ENCODE measurements around the gene ICAM2.
"Not testable (repeated sequence)": the region's sequence is repeated elsewhere in the genome, so short reads cannot be mapped to it uniquely, and the experiment has no call there.

The ICAM2 gene

GRCh38 chr17:64016231-64016784, 4.1 kb downstream of the ICAM2 start:
- in situ Hi-C loops (cut with MboI; ENCODE audit: low sequenced_read_pairs): no loop called here

GRCh38 chr17:64015447-64015846, 5.0 kb downstream of the ICAM2 start:
- in situ Hi-C loops (cut with MboI; ENCODE audit: low sequenced_read_pairs): no loop called here

- in situ Hi-C loops (cut with MboI; ENCODE audit: low sequenced_read_pairs): no loop called here
Observed at GRCh38 chr17:64009571-64010402, 10.6 kb downstream of the ICAM2 start.

GRCh38 chr17:64008830-64009229, 11.6 kb downstream of the ICAM2 start:
- in situ Hi-C loops (cut with MboI; ENCODE audit: low sequenced_read_pairs): no loop called here

DNA sequence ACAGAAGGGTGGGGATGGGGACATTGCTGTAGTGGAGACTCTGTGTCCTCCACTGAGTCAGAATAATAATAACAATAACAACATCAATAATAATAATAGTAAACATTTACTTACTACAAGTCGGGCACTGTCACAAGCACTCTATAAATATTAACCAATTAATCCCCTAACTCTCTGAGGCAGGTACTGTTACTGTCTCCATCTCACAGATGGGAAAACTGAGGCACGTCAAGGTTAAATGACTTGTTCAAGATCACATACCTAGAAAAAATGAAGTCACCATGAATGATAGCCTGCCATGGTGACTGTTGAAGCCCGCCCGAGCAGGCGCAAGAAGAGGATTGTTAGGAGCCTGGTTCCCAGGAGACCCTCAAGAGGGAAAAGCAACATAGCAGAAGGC, 12.1 kb downstream of the ICAM2 start:
- in situ Hi-C loops (cut with MboI; ENCODE audit: low sequenced_read_pairs): no loop called here

GRCh38 chr17:64007838-64008282, 12.6 kb downstream of the ICAM2 start:
- in situ Hi-C loops (cut with MboI; ENCODE audit: low sequenced_read_pairs): no loop called here

DNA sequence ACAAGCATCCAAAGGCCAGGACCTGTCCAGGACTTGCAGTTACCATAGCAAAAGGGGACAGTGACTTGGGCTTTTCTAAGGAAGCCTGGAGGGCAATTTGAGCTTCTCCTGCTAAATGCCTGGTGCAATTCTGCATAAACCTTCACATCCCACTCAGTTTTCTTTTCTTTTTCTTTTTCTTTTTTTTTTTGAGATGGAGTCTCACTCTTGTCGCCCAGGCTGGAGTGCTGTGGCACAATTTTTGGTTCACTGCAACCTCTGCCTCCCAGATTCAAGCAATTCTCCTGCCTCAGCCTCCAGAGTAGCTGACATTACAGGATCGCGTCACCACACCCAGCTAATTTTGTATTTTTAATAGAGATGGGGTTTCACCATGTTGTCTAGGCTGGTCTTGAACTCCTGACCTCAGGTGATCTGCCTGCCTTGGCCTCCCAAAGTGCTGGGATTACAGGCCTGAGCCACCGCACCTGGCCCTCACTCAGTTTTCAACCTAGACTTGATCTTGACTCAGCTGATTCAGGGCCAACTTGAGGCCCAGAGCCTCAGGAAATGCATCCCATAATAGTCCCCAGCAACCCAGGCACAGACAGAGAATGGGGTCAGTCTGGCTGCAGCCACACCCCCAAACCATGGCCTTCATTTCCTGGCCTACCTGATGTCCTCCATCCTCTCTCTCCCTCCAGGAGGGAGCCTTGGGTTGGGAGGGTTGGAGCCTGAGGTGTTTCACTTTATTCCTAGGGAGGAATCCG, 13.2 kb downstream of the ICAM2 start:
- in situ Hi-C loops (cut with MboI; ENCODE audit: low sequenced_read_pairs): not testable (repeated sequence)

- in situ Hi-C loops (cut with MboI; ENCODE audit: low sequenced_read_pairs): no loop called here
Observed at GRCh38 chr17:64006361-64007088, 13.9 kb downstream of the ICAM2 start.

DNA sequence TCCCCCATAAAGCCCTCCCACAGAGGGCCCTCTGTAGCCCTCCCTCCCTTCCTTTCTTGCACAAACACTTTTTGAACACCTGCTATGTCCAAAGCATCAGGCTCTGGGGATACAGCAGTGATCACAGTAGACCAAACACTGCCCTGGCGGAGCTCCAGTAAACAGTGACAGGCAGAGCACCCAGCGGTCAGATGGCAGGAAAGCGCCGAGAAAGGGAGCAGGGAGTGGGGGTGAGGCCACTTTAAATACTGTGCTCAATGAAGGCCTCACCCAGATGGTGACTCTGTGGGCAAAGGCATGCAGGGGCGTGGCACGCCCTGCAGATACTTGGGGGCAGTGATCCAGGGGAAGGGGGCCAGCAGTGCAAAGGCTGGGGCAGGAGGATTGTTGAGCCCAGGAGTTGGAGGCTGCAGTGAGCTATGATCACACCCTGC, 14.7 kb downstream of the ICAM2 start:
- in situ Hi-C loops (cut with MboI; ENCODE audit: low sequenced_read_pairs): no loop called here

- in situ Hi-C loops (cut with MboI; ENCODE audit: low sequenced_read_pairs): no loop called here
Observed at GRCh38 chr17:64004903-64005733, 15.3 kb downstream of the ICAM2 start.

- in situ Hi-C loops (cut with MboI; ENCODE audit: low sequenced_read_pairs): no loop called here
Observed at GRCh38 chr17:64004218-64004770, 16.1 kb downstream of the ICAM2 start.

GRCh38 chr17:64003526-64004121, 16.8 kb downstream of the ICAM2 start:
- in situ Hi-C loops (cut with MboI; ENCODE audit: low sequenced_read_pairs): no loop called here

DNA sequence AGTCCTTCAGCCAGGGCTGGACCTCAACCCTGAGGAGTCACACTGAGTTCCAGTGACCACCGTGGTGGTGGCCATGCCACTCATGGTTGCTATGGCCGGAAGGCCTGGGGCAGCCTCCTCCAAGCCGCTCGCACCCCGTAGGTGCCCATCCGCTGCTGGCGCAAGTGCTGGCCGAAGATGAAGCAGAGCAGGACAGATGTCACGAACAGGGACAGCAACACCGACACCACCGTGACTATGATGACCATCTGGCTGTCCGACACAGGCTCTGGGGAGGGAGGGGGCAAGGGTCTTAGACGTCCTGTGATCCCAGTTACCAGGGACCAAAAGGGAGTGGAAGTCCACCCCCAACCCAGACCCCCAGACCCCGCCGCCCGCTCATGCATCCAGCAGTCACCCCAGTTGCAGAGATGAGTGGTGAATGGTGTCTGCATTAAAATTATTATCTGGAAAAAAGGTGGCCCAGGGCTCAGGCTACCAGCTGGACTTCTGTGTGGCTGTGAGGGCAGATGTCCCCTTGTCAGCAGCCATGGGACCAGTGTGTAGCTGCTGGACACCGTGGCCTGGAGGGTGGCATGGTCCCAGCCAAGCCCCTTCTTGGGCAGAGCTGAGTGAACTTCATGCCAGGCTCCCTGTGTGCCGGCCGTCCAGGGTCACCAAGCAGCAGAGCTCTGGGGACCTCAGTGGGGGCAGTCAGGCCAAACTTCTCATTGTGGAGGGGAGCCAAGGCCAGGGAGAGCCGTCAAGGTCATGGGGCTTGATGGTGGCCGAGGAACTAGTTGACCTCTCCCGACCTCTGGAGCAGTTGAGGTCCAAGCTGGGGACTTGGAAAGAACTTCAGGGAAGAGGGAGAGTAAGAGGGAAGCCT, 17.5 kb downstream of the ICAM2 start:
- in situ Hi-C loops (cut with MboI; ENCODE audit: low sequenced_read_pairs): no loop called here

- in situ Hi-C loops (cut with MboI; ENCODE audit: low sequenced_read_pairs): no loop called here
Observed at GRCh38 chr17:64001763-64002529, 18.5 kb downstream of the ICAM2 start.

DNA sequence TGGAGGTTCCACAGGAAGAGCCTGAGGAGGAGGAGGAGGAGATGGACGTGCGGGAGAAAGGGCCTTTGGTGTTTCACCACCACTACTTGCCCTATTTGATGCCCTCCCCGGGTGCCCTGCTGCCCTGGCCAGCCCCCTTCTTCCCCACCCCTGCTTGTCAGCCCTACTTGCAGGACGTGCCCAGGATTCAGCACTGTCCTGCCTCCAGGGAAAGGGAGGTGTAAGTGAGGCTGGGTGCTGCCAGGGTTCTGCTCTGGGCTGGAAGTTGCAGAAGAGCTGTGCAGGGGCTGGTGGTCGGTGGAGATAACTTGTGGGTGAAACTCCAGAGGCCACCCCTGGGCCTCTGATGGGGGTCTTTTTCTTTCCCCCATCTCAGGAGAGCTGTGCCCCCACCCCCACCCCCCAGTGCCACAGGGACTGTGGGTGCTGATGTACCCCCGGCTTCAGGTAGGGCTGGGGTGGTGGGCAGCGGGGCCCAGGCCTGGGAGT, 19.3 kb downstream of the ICAM2 start:
- in situ Hi-C loops (cut with MboI; ENCODE audit: low sequenced_read_pairs): no loop called here

- in situ Hi-C loops (cut with MboI; ENCODE audit: low sequenced_read_pairs): no loop called here
Observed at GRCh38 chr17:63999680-64000531, 20.5 kb downstream of the ICAM2 start.

All from HL-60/S4 treated with retinoic acid at 250 ng/mL for 4 days and 3 days (cell line).